ENCODE data around the gene TRIL.
A peak's percentile ranks its signal among the peaks of the same experiment; 100 is the strongest.

TRIL gene

GRCh38 chr7:28986028-28986764 lies 28.1 kb upstream of the TRIL start:
- H3K27ac ChIP-seq (ENCODE audit: extremely low read depth, low read depth, low read length): no peak overlapping the region
- ChIA-PET POLR2A (interaction anchor here (0.6 kb wide), 1 partner anchor 23 kb away, joined by 3 read pairs; no protein-coding TSS in a partner anchor), CTCF (no interaction called here)
- TF ChIP-seq GFI1B (tag by site-specific recombination; IDR thresholded peaks at IDR 0.05): no peak
- TF ChIP-seq ZFP41 (tag by site-specific recombination; IDR thresholded peaks at IDR 0.05; ENCODE audit: borderline replicate concordance): no peak
- TF ChIP-seq YY2 (tag by site-specific recombination; IDR thresholded peaks at IDR 0.05): no peak
- H3K9me3 ChIP-seq (ENCODE audit: control insufficient read depth, insufficient read depth, low read depth, low read length): no peaks in the 10 kb centered on the region
- H3K4me3 ChIP-seq (ENCODE audit: low read depth, low read length): no peak overlapping the region
- H3K4me1 ChIP-seq (ENCODE audit: control insufficient read depth, insufficient read depth, low read length): no peaks in the 10 kb centered on the region; the same call in 1 of the 2 replicates
- H3K36me3 ChIP-seq (ENCODE audit: control insufficient read depth in 2 of 2, insufficient read depth in 1 of 2, low read length in 2 of 2): no peaks in the 10 kb centered on the region

GRCh38 chr7:28984631-28985030 lies 26.5 kb upstream of the TRIL start:
- H3K4me3 ChIP-seq (ENCODE audit: low read depth, low read length): no peak overlapping the region
- no peak overlapping the region for H3K27ac ChIP-seq (ENCODE audit: extremely low read depth, low read depth, low read length)
- no peaks in the 10 kb centered on the region for H3K36me3 ChIP-seq (ENCODE audit: control insufficient read depth in 2 of 2, insufficient read depth in 1 of 2, low read length in 2 of 2)
- H3K4me1 ChIP-seq (ENCODE audit: control insufficient read depth, insufficient read depth, low read length): no peaks in the 10 kb centered on the region; the same call in 1 of the 2 replicates
- peak; percentile 37; the same call in 1 of the 2 replicates for TF ChIP-seq IKZF3 (tag by site-specific recombination; IDR thresholded peaks at IDR 0.05)
- peak; percentile 33; the same call in 1 of the 2 replicates for TF ChIP-seq GLIS1 (tag by site-specific recombination; IDR thresholded peaks at IDR 0.05)
- TF ChIP-seq ZNF280D (tag by site-specific recombination; IDR thresholded peaks at IDR 0.05): no peak
- no peak for TF ChIP-seq ZNF274 (IDR thresholded peaks at IDR 0.05; ENCODE audit: low read length)
- TF ChIP-seq ZNF274 (tag by site-specific recombination; IDR thresholded peaks at IDR 0.05; ENCODE audit: borderline replicate concordance): no peak
- peak; percentile 35; the same call in 1 of the 2 replicates for TF ChIP-seq ZNF341 (tag by site-specific recombination; IDR thresholded peaks at IDR 0.05; ENCODE audit: low read depth)
- TF ChIP-seq BCL6B (tag by site-specific recombination; IDR thresholded peaks at IDR 0.05): peak; percentile 66; the same call in 1 of the 2 replicates
- TF ChIP-seq ZNF155 (tag by site-specific recombination; IDR thresholded peaks at IDR 0.05): no peak
- peak; percentile 69; the same call in 1 of the 2 replicates for TF ChIP-seq SCRT1 (tag by site-specific recombination; IDR thresholded peaks at IDR 0.05; ENCODE audit: borderline replicate concordance)
- TF ChIP-seq ZNF23 (tag by site-specific recombination; IDR thresholded peaks at IDR 0.05; ENCODE audit: borderline replicate concordance): no peak
- no peak for TF ChIP-seq ZNF610 (tag by site-specific recombination; IDR thresholded peaks at IDR 0.05; ENCODE audit: borderline replicate concordance)
- peak; percentile 89 for TF ChIP-seq SCRT2 (tag by site-specific recombination; IDR thresholded peaks at IDR 0.05)
- POLR2A ChIA-PET: no interaction called here
- CTCF ChIA-PET: interaction anchor here (0.8 to 1.5 kb wide), 3 partner anchors 9 to 58 kb away, joined by 3 read pairs; no protein-coding TSS in a partner anchor
- H3K9me3 ChIP-seq (ENCODE audit: control insufficient read depth, insufficient read depth, low read depth, low read length): no peaks in the 10 kb centered on the region

GRCh38 chr7:28984217-28984616 lies 26.1 kb upstream of the TRIL start:
- Histone ChIP-seq H3K36me3 (ENCODE audit: control insufficient read depth in 2 of 2, insufficient read depth in 1 of 2, low read length in 2 of 2) (no peaks in the 10 kb centered on the region), H3K9me3 (ENCODE audit: control insufficient read depth, insufficient read depth, low read depth, low read length) (no peaks in the 10 kb centered on the region), H3K4me3 (ENCODE audit: low read depth, low read length) (no peak overlapping the region), H3K4me1 (ENCODE audit: control insufficient read depth, insufficient read depth, low read length) (no peaks in the 10 kb centered on the region; the same call in 1 of the 2 replicates), H3K27ac (ENCODE audit: extremely low read depth, low read depth, low read length) (no peak overlapping the region)
- POLR2A ChIA-PET: no interaction called here
- CTCF ChIA-PET: interaction anchor here (0.8 to 1.5 kb wide), 3 partner anchors 9 to 57 kb away, joined by 3 read pairs; no protein-coding TSS in a partner anchor
- no peak for TF ChIP-seq ZSCAN23 (tag by site-specific recombination; IDR thresholded peaks at IDR 0.05)
- no peak for TF ChIP-seq ZNF404 (tag by site-specific recombination; IDR thresholded peaks at IDR 0.05)
- no peak for TF ChIP-seq ZNF146 (tag by site-specific recombination; IDR thresholded peaks at IDR 0.05)
- TF ChIP-seq ZNF558 (tag by site-specific recombination; IDR thresholded peaks at IDR 0.05): no peak
- TF ChIP-seq, protein P1, sequence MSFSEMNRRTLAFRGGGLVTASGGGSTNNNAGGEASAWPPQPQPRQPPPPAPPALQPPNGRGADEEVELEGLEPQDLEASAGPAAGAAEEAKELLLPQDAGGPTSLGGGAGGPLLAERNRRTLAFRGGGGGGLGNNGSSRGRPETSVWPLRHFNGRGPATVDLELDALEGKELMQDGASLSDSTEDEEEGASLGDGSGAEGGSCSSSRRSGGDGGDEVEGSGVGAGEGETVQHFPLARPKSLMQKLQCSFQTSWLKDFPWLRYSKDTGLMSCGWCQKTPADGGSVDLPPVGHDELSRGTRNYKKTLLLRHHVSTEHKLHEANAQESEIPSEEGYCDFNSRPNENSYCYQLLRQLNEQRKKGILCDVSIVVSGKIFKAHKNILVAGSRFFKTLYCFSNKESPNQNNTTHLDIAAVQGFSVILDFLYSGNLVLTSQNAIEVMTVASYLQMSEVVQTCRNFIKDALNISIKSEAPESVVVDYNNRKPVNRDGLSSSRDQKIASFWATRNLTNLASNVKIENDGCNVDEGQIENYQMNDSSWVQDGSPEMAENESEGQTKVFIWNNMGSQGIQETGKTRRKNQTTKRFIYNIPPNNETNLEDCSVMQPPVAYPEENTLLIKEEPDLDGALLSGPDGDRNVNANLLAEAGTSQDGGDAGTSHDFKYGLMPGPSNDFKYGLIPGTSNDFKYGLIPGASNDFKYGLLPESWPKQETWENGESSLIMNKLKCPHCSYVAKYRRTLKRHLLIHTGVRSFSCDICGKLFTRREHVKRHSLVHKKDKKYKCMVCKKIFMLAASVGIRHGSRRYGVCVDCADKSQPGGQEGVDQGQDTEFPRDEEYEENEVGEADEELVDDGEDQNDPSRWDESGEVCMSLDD (tag by site-specific recombination; IDR thresholded peaks at IDR 0.05): no peak
- no peak for TF ChIP-seq ZNF529 (tag by site-specific recombination; IDR thresholded peaks at IDR 0.05; ENCODE audit: insufficient replicate concordance)
- TF ChIP-seq, protein P2, sequence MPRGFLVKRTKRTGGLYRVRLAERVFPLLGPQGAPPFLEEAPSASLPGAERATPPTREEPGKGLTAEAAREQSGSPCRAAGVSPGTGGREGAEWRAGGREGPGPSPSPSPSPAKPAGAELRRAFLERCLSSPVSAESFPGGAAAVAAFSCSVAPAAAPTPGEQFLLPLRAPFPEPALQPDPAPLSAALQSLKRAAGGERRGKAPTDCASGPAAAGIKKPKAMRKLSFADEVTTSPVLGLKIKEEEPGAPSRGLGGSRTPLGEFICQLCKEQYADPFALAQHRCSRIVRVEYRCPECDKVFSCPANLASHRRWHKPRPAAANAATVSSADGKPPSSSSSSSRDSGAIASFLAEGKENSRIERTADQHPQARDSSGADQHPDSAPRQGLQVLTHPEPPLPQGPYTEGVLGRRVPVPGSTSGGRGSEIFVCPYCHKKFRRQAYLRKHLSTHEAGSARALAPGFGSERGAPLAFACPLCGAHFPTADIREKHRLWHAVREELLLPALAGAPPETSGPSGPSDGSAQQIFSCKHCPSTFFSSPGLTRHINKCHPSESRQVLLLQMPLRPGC (tag by site-specific recombination; IDR thresholded peaks at IDR 0.05): no peak
- TF ChIP-seq IKZF3 (tag by site-specific recombination; IDR thresholded peaks at IDR 0.05): no peak

Data from HEK293 (cell line).